ENCODE results near the gene UVRAG. TPM values are rescaled to one million over a fixed set of nuclear protein-coding genes. Genes with fewer than 3 reads are reported as not detected.

UVRAG gene
- total RNA-seq, 4 donors from 2014 or later: 27.3 to 38.7 (median 33.6) TPM

GRCh38 chr11:75949023-75949672 is 134.1 kb downstream of the UVRAG start:
- Histone ChIP-seq H3K4me3 (no peak overlapping the region), H3K27me3 (no peaks in the 10 kb centered on the region), H3K9me3 (no peaks in the 10 kb centered on the region), H3K4me1 (peaks cover 0 to 35% (median 7%) of the 10 kb centered on the region in 4 donors), H3K36me3 (no peaks in the 10 kb centered on the region), H3K27ac (peak overlapping the region in 1 of 4 donors; percentile 31)
- WGBS, 2 donors: 60 to 71% methylated on average over 6 of the region's 6 CpGs
- DNase-seq (ENCODE audit: low spot score in 2 of 2): no peak
- TF ChIP-seq CTCF (IDR thresholded peaks at IDR 0.05) (no peak), POLR2A (IDR thresholded peaks at IDR 0.05) (no peak), EP300 (IDR thresholded peaks at IDR 0.05) (no peak)

GRCh38 chr11:75950141-75950540 is 135.1 kb downstream of the UVRAG start:
- DNase-seq (ENCODE audit: low spot score in 2 of 2): no peak
- H3K27ac ChIP-seq: no peak overlapping the region
- H3K9me3 ChIP-seq: no peaks in the 10 kb centered on the region
- no peaks in the 10 kb centered on the region for H3K36me3 ChIP-seq
- no peak overlapping the region for H3K4me3 ChIP-seq
- 94 to 96% methylated on average over 6 of the region's 6 CpGs for WGBS, 2 donors
- H3K4me1 ChIP-seq: peaks cover 0 to 35% (median 7%) of the 10 kb centered on the region in 4 donors
- H3K27me3 ChIP-seq: no peaks in the 10 kb centered on the region
- TF ChIP-seq CTCF (IDR thresholded peaks at IDR 0.05): no peak
- no peak for TF ChIP-seq EP300 (IDR thresholded peaks at IDR 0.05)
- TF ChIP-seq POLR2A (IDR thresholded peaks at IDR 0.05): no peak

GRCh38 chr11:75954039-75954438 is 139.0 kb downstream of the UVRAG start:
- TF ChIP-seq POLR2A (IDR thresholded peaks at IDR 0.05) (no peak), CTCF (IDR thresholded peaks at IDR 0.05) (no peak), EP300 (IDR thresholded peaks at IDR 0.05) (no peak)
- Histone ChIP-seq H3K36me3 (no peaks in the 10 kb centered on the region), H3K27ac (no peak overlapping the region), H3K27me3 (no peaks in the 10 kb centered on the region), H3K4me1 (peaks cover 0 to 3% (median 0%) of the 10 kb centered on the region in 4 donors), H3K9me3 (no peaks in the 10 kb centered on the region), H3K4me3 (no peak overlapping the region)
- DNase-seq (ENCODE audit: low spot score in 2 of 2): no peak
- 72 to 75% methylated on average over 2 of the region's 2 CpGs for WGBS, 2 donors

GRCh38 chr11:75955443-75955842 is 140.4 kb downstream of the UVRAG start:
- no peak overlapping the region for H3K27ac ChIP-seq
- DNase-seq (ENCODE audit: low spot score in 2 of 2): no peak
- no peaks in the 10 kb centered on the region for H3K27me3 ChIP-seq
- no peaks in the 10 kb centered on the region for H3K9me3 ChIP-seq
- H3K4me3 ChIP-seq: no peak overlapping the region
- TF ChIP-seq CTCF (IDR thresholded peaks at IDR 0.05) (no peak), POLR2A (IDR thresholded peaks at IDR 0.05) (no peak), EP300 (IDR thresholded peaks at IDR 0.05) (no peak)
- no peaks in the 10 kb centered on the region for H3K36me3 ChIP-seq
- WGBS, 2 donors: 92 to 96% methylated on average over 5 of the region's 5 CpGs
- H3K4me1 ChIP-seq: no peaks in the 10 kb centered on the region

- H3K27ac ChIP-seq: no peak overlapping the region
- TF ChIP-seq CTCF (IDR thresholded peaks at IDR 0.05): no peak
- TF ChIP-seq POLR2A (IDR thresholded peaks at IDR 0.05): no peak
- TF ChIP-seq EP300 (IDR thresholded peaks at IDR 0.05): no peak
- no peak overlapping the region for H3K4me3 ChIP-seq
- H3K36me3 ChIP-seq: no peaks in the 10 kb centered on the region
- H3K27me3 ChIP-seq: no peaks in the 10 kb centered on the region
- DNase-seq (ENCODE audit: low spot score in 2 of 2): no peak
- H3K4me1 ChIP-seq: peaks cover 0 to 7% (median 0%) of the 10 kb centered on the region in 4 donors
- H3K9me3 ChIP-seq: no peaks in the 10 kb centered on the region
- 90 to 98% methylated on average over 2 of the region's 2 CpGs for WGBS, 2 donors
These were observed 144.5 kb downstream of the UVRAG start for GRCh38 chr11:75959540-75959939.

Measured in tibial nerve (tissue), 4 donors.